ENCODE data around the gene TBRG4.

The TBRG4 gene

DNA sequence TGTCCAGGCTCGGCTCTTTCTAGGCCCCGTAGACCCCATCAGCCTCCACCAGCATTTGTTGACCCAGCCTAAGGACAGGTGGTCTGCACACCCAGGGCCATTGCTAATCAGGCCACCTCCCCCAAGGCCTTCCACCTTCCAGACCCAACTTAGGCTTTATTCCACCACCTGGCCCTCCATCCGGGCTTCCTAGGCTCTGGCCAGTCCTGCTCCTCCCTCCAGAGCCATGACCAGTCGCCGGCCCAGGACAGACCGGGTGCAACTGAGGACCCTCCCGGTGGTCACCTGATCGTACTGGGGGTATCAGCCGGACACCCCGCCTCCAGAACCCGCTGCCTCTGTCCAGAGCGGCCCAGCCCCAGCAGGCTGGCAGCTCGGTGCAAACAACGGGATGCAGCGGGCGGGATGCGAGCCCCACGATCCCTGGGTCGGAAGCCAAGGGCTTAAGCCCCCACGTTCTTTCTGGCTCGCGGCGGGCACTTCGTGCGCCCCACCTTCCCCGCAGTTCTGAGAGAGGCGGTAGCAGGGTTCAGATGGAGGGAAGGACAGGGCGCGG, 23.3 kb downstream of the TBRG4 start:
- DNase-seq, result no peak

DNA sequence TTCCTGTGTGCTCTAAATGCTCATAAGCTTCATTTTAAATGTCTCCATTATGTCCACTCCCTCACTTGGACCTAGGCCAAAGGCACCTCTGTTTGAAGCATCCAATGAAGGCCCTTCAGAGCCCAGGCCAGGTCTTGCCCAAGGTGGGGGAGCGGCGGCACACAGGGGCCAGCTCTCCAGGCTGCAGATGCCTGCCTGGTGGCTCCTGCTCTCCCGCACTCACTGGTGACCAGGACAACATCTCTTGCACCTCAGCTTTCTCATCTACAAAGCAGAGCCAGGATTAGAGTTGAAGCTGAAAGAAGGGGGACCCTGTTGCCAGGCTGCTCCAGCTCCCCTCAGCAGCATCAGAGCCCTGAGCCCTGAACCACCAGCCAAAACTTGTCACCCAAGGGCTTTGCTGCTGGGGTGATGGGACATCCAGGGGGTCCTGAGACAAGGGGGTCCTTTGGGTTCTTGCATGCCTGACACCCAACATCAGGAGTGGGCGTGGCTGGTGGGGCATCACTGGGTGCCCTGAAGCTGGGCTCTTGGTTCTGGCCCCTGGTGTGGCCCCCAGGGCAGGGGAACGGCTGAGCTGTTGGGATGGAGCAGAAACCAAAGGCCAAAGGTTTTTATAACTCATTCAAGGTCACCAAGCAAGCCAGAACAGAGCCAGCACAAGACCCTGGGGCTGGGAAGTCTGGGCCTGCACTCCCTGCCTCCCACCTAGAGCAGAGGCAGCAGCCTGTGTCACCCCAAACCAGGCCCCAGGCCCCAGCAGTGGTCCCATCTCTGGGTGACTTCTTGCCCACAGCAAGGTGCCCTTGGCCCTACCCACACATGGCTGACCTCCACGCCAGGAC, 24.0 kb downstream of the TBRG4 start:
- DNase-seq, result no peak

DNA sequence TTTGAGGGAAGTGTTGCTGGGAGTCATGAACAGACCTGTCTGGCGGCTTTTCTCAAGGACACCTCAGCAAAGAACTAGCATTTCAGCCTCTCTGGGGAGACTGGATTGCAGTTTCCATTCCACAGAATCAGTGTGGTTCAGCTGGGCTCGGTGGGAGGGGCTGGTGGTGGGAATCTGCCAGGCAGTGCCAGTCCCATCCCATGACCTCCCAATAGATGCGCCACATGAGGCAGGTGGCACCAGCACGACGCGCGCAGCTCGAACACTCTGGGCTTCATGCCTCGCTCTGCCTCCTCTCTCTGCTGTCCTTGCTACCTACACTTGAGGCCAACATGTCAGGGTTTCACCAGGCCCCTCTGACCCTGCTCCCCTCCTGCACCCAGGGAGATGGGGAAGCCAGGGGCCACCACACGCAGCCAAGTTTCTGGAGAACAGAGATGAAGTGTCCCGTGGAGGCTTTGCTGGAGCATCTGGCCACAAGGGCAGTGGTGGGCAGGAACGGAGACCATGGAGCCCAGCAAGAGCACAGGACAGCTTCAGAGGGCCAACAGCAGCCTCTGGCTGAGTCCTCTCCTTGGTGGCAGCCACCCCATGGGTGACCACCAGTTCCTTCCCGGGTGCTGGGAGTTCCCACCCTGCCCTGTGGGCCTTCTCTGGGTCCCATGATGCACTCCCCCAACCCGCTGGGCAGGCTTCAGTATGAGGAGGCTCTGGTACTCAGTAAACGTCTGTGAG, 25.0 kb downstream of the TBRG4 start:
- no peak for DNase-seq

DNA sequence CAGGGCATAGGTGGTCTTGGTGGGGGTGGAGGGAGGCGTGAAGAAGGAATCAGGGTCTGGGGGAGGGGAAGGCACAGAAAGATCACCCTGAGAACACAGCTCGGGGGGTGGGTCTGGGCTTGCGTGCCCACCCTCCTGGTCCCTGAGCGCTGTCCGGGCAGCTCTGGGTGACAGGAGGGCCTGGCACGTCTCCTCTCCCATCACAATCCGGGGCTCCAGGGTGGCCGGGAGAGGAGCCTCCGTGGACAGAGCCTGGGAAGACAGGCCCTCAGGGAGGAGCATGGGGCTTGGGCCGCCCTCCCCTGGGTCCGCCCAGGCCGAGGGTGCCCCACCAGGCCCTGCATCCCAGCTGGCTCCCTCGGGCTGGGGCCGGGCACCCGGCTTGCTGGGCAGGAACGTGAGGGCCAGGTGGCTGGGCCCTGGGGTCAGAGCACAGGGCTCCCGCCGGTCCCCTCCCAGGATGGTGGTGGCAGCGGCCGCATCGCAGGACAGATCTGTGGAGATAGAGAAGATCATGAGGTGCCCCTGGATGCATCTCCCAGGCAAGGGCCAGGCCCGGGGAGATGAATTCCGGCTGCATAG, 25.8 kb downstream of the TBRG4 start:
- no peak for DNase-seq

DNA sequence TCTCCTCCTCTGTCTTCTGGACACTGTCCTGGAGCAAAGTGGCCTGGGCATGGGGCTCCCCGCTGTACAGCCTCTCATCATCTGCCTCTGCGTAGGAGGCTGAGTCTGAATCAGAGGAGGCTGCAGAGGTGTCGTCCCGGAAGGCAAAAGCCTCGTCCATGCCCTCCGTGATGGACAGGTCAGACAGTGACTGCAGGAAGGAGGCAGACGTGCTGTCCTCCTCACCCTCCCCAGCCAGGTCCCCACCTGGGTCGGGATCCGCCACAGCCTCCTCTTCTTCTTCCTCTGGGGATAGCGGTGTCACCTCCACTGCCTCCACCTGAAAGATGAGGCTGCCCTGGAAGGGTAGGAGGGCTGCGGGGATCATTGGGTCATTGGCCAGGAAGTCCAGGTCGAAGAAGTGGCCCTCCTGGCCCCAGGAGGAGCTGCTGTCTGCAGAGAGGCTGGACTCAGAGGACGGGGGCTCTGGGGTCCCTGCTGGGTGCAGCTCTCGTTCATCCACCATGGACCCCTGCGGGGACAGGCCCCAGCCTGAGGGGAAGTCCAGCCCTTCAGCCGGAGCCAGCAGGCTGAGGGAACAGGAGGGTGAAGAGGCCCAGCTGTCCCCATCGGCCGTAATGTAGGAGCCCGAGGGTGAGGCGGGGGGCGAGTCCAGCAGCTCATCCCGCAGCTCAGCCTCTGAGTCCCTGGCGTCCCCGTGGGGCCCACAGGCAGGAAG, 26.4 kb downstream of the TBRG4 start:
- DNase-seq, result no peak

DNA sequence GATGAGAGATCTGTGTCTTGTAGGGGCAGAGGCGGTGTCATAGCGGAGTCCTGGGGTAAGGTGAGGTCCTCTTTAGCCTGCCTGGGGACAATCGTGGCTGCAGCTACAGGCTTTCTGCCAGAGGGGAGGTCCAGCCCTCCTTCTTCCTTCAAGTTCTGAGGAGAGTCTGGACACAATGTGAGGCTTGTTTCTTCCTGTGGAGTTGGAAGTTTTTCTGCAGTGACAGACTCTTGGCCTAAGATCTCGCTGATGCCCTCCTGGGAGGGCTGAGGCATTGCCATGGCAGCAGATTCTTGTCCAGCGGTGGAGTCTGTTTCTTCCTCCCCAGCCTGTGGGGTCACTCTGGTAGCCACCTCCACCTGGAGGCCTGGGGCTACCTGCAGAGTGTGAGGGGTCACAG, 27.2 kb downstream of the TBRG4 start:
- no peak for DNase-seq

DNA sequence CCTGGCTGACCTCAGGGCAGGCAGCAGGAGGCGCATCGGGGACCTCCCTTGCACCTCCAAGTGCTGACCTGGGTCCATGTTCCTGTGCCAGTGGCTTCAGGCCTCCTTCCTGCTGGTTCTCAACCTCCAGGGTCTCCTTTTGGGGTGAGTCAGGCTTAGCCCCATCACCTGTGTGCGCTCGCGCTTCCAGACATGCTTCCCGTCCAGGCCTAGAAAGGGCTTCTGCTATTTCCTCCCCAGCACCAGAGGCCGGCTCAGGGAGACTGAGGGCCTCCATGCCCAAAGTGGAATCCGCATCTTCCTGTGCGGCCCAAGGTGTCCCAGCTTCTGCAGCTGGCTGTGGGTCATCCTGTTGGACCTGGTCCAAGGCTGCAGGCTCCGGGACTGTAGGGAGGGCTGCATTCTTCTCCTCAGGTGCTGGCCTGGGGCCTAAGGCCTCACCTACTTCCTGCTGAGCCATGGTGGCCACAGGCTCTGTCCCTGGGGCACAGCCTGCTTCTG, 28.6 kb downstream of the TBRG4 start:
- DNase-seq, result no peak

DNA sequence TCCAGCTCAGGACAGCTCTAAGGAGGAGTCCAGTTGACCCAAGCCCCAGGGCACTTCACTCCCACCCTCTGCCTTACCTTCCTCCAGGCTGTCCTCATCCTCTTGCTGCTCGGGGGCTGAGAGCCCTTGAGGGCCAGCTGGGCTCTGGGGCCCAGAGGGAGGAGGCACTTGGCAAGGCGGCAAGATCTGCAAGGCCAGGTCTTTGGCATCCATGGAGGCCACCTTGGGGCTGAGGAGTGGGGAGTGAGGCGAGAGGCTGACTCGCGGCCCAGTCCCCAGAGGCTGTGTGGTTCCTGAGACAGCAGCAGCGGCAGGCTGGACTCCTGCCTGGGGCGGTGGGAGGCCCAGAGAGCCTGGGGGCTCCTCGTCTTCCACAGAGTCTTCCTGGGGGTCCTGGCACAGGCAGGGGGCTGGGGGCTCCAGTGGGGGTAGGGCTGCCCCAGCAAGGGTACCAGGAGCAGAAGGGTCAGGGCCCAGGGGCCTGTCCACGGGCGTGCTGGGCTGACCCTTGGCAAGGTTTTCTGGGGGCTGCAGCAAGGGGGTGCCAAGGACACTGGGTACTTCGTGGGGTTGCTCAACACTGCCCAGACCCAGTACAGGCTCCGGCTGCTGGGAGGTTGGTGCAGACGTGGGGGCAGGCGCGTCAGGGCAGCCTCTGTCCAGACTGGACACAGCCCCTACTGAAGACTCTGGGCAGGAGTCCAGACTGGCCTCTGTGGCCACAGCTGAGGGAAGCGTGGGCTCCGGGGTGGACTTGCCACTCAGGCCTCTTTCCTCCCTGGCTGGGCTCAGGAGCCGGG, 29.3 kb downstream of the TBRG4 start:
- DNase-seq, result no peak

DNA sequence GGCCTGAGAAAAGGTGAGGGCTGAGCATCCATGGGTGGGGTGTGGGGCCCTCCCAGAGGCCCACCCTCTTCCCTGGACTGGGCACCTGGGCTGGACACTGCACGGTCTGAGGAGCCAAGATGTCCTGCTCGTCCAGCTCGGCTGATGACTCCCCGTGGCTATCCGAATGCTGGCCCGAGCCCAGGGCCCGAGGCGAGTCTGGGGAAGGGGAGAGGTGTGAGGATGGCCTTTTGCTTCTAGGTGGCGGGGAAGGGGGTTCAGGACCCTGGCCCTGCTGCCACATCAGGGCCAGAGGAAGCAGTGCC, 29.9 kb downstream of the TBRG4 start:
- no peak for DNase-seq

DNA sequence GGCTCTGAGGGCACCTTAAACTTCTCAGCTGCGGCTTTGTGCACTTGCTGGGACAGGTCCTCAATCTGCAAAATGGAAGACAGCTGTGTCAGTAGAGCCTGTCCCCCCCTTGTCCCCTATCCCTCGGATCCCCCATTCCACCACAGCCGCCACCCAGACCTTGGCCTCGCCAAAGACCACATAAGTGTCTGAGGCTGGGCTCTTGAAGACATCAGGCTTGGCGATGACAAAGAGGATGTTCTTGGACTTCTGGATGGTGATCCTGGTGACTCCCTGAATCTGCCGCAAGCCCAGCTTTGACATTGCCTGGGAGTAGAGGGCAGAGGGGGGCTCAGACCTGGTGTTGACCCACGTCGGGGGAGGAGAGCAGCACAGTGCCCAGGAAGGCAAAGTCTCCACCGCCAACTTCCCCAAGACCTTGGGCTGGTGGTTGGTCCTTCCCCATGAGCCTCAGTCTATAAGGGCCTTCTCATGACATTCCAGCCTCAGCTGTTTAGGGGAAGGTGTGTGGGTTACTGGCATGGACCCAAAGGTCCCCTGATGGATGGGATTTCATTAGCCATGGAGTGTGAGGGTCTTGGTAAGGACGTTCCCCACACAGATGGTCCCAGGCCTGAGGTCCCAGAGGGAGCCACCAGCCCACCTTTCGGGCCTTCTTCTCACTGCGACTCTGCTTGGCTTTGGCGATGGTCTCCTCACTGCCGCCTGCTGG, 30.4 kb downstream of the TBRG4 start:
- DNase-seq, result no peak

DNA sequence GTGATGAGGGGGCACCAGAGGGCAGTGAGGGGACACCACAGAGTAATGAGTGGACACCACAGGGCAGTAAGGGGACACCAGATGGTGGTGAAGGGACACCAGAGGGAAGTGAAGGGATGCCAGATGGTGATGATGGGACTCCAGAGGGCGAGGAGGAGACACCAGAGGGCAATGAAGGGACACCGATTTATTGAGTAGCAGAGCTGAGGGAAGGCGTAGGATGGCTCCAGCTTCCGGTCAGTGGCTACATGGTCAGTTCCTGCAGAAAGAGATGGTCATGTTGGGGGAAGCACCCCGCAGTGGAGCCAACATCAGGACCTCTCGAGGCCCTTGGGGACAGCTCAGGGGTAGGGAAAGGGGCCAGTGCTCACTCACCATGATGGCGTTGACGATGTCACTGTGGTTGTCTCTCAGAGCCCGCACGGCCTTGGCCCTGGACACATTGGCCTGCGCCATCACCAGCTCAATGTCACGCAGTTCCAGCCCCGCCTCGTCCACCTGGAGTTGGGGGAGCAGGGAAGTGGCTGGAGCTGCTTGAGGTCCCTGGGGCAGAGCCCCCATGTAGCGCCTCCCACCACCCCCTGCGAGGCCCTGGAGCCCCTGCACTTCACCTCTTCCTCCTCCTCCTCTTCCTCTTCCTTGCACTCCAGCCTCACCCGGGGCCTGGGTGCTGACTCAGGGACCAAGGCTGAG, 31.1 kb downstream of the TBRG4 start:
- DNase-seq, result no peak

DNA sequence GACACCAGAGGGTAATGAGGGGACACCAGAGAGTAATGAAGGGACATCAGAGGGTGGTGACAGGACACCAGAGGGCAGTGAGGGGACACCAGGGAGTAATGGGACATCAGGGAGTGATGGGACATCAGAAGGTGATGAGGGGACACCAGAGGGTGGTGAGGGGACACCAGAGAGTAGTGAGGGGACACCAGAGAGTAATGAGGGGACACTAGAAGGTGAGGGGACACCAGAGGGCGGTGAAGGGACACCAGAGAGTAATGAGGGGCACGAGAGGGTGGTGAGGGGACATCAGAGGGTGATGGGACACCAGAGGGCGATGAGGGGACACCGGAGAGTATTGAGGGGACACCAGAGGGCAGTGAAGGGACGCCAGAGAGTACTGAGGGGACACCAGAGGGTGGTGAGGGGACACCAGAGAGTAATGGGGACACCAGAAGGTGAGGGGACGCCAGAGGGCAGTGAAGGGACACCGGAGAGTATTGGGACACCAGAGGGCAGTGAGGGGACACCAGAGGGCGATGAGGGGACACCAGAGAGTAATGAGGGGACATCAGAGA, 33.3 kb downstream of the TBRG4 start:
- no peak for DNase-seq

DNA sequence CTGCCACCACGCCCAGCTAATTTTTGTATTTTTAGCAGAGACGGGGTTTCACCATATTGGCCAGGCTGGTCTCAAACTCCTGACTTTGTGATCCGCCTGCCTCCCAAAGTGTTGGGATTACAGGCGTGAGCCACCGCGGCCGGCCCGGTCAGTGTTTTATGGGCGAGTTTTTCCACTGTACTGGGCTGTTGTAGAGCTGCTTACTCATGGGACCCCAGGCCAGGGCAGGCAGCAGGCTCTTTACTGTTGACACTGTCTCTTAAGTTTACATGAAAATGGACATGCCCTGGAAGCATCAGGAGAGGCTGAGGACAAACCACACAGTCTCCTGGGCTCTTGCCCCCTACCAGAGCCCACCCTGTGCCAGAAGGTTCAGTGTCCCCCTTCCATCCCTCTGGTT, 33.9 kb downstream of the TBRG4 start:
- DNase-seq, result no peak

DNA sequence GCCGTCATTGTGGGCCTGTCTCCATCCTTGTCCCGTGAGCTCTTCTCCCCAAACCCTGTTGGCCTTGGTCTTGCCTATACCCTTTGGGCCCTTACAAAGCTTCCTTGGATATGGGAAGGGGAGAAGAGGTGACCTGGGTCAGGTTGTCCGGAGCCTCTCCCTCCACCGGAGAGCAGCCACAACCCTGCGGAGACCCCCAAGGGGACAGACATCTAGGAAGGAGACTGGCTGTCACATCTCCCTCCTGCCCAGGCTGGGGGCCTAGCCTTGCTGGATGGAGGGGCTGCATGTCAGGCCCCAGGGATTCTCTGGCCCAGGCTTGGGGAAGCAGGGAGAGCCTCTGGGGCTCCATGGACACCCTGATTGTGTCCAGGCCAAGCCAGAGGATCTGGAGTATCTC, 34.6 kb downstream of the TBRG4 start:
- no peak for DNase-seq

DNA sequence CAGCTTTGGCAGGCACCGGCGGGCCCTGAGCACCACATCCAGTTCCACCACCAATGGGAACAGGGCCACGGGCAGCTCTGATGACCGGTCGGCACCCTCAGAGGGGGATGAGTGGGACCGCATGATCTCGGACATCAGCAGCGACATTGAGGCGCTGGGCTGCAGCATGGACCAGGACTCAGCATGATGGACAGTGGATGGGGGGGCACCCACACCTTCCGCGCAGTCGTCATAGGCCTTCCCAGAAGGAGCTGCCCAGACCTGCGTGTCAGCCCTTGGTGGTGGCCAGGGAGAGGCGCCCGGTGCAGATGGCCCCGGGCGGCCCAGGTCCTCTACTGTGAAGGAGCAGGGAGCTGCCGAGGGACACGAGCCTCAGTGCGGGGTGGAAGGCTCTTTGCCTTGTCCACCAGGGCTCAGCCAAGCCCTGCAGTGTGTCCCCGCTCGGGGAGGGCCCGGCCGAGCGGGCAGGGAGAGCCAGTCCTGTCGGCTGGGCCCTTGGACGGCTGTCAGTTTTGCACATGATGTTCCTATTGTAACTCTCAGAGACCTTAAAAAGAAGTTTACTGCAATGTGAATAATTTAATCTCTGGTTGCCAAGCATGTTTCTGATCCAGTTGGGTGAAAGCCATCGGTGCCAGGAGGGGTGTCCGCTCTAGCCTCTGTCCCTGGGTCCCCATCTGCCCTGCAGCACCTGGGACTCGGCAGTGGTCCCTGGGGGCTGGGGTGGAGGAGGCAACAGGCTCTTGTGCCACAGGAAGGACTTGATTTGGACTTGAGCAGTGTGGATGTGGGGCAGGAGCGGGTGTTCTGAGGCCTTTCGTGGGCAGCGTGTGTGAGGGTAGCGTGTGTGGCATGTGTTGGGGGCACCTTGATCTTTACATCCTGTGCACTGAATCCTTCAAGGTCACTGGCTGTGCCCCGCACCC, 35.4 kb downstream of the TBRG4 start:
- no peak for DNase-seq

DNA sequence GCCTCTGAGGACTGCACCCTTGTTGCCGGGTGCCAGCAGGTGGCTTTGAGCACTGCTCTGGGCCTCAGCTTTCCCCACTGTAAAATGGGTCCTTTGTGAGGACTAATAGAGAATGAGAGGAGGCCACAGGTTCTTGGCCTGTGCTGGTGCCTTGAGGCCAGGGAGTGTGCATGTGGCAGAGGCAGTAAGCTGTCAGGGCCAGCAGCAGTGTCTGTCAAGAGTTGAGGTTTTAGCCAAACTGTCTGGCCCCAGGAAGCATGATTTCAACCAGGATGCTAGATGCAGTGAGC, 36.2 kb downstream of the TBRG4 start:
- no peak for DNase-seq

DNA sequence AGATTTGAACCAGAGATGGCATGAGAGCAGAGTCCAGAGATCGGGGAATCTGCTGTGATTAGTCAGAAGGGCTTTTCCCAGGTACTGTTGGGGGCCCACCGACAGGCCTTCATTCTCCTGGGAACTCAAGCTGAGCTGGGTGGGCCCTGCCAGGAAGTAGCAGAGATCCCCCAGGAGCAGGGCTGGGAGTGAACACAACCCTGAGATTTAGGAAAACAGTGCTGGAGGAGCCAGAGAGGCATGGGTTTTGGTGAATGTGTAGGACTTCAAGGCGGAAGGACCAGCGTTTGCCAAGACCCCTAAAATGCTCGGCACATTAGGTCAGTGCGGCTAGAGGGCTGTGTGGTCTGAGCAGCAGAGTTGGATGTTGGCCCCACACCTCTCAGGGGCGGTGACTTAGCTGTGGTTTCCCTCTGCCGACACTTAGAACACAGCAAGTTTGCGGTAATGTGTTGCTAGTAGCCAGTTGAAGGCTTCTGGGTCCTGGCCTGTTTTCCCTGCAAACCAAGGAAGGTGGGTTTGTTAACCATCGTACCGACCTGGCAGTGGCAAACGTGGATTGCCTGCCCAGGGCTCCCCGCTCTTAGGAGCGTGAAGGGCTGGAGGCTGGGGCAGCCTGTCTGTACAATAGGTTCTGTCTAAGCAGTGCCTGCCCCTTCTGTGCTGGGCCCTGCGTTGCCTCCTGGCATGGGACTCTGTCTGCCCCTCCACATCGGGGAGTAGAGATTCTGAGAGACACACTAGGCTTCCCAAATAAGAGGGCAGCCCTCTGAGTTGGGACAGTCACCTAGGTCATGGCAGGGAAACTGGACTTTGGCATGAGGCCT, 36.8 kb downstream of the TBRG4 start:
- DNase-seq, result no peak

DNA sequence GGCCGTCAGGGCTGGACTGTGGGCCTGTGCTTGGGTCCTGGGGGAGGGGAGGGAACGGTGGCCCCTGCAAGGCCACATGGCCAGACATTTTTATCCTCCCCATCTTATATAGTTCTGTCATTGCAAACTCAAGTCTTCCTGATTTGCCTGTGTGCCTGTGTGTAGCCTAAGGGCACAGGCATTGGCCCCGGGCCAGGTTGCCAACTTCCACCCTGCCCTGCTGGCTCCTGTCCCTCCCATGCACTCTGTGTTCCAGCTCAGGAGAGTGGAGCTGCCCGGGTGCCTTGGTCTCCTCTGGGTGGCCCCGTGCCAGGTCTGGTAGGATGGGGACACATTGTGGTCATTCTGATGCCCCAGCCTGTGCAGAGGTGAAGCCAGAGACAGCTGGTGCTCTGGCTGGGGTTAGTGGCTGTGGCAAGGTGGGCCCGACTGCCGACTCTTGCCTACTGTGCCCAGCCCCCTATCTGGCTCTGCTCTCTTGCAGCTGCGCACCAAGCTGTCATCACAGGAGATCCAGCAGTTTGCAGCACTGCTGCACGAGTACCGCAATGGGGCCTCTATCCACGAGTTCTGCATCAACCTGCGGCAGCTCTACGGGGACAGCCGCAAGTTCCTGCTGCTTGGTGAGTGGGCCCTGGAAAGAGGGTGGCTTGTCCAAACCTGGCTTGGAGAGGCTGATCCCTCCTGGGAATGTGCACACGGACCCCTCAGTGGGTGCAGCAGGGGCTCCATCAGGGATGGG, 37.5 kb downstream of the TBRG4 start:
- DNase-seq, result no peak
